Keratinocyte (primary cell): ENCODE measurements around the gene RAPGEF4.

Source experiments
- CTCF ChIP-seq, 3 experiments: IDR thresholded peaks in 1 of 3; conservative IDR thresholded peaks in 1 of 3; optimal IDR thresholded peaks in 1 of 3; 2 replicates in 2 of 3; 3 replicates in 1 of 3; pipeline versions ENCODE3 to v1.5.1; 2011; ENCODE audit warnings: low read length in 3 of 3, mild to moderate bottlenecking in 3 of 3, moderate library complexity in 2 of 3, control low read depth in 1 of 3, inconsistent platforms in 1 of 3; ENCODE audit not compliant: insufficient read depth in 2 of 3; ENCODE audit errors: extremely low read depth in 1 of 3
- EZH2 ChIP-seq: IDR thresholded peaks from one replicate; pipeline ENCODE4 v1.6.1; 2012; ENCODE audit warnings: inconsistent platforms, mild to moderate bottlenecking, low read length, moderate library complexity

GRCh38 chr2:172817411-172817810, 81.8 kb downstream of the RAPGEF4 start:
- TF ChIP-seq EZH2 (no peak), CTCF (optimal IDR thresholded peaks at IDR 0.05 in 1 of 3, IDR thresholded peaks at IDR 0.05 in 1 of 3, conservative IDR thresholded peaks at IDR 0.05 in 1 of 3; ENCODE audit: extremely low read depth in 1 of 3, insufficient read depth in 2 of 3, low read length in 3 of 3) (no peak)
